ENCODE data around the gene MTX1.
A peak's percentile ranks its signal among the peaks of the same experiment; 100 is the strongest.

The MTX1 gene

DNA sequence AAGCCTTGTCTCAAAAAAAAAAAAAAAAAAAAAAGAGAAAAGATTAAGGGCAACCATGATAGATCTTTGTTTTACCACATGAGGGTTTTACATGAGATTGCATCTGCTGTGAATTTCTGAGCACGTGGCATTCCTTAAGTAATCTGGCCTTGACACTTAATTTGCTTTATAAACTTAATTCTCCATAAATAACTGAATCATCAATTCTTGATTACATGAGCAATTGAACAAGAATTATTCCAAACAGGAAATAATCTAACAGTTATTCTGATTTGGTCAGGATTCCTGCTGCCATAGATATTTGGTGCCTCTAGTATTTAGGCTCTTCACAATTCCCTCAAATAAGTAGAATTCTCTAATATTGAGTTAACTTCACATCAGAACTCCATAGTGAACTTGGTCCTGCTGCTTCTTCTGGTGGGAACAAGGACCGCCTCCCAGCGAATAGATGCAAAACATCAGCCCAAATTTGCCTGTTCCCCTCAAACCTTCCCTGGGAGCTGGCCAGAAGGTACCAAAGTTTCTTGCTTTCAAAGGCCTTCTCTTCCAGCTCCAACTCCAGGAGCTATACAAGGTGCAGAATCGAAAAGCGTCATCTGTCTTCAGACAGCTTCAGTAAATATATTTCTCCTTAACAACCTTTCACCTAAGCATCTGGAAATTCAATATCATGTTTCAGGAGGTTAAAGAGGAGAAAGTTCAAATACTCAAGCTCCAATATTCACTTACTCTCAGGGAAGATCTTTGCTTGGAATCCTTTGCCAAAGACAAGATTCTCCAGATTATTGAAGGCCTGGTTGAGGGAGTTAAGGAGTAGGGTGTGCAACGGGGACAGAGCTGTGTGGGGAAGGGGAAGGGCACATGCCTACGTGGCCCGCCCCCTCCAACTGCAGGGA is 36.4 kb upstream of the MTX1 start:
- no peaks in the 10 kb centered on the region for H3K27me3 ChIP-seq (ENCODE audit: insufficient read depth, poor library complexity, severe bottlenecking)
- H3K9me3 ChIP-seq (ENCODE audit: severe bottlenecking) = no peaks in the 10 kb centered on the region
- no peaks in the 10 kb centered on the region for H3K4me1 ChIP-seq (ENCODE audit: insufficient read depth, poor library complexity, severe bottlenecking)
- peak overlapping the region; percentile 69 for H3K4me3 ChIP-seq (ENCODE audit: severe bottlenecking)
- peak overlapping the region; percentile 61 for H3K27ac ChIP-seq (ENCODE audit: poor library complexity, severe bottlenecking)
- peaks cover 26% of the 10 kb centered on the region for H3K36me3 ChIP-seq (ENCODE audit: low read depth)
- TF ChIP-seq, protein P1, sequence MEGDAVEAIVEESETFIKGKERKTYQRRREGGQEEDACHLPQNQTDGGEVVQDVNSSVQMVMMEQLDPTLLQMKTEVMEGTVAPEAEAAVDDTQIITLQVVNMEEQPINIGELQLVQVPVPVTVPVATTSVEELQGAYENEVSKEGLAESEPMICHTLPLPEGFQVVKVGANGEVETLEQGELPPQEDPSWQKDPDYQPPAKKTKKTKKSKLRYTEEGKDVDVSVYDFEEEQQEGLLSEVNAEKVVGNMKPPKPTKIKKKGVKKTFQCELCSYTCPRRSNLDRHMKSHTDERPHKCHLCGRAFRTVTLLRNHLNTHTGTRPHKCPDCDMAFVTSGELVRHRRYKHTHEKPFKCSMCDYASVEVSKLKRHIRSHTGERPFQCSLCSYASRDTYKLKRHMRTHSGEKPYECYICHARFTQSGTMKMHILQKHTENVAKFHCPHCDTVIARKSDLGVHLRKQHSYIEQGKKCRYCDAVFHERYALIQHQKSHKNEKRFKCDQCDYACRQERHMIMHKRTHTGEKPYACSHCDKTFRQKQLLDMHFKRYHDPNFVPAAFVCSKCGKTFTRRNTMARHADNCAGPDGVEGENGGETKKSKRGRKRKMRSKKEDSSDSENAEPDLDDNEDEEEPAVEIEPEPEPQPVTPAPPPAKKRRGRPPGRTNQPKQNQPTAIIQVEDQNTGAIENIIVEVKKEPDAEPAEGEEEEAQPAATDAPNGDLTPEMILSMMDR (IDR thresholded peaks at IDR 0.05; ENCODE audit: poor library complexity, severe bottlenecking) = no peak
- DNase-seq (ENCODE audit: low spot score) = no peak
- no peak for ATAC-seq (ENCODE audit: low read depth)

DNA sequence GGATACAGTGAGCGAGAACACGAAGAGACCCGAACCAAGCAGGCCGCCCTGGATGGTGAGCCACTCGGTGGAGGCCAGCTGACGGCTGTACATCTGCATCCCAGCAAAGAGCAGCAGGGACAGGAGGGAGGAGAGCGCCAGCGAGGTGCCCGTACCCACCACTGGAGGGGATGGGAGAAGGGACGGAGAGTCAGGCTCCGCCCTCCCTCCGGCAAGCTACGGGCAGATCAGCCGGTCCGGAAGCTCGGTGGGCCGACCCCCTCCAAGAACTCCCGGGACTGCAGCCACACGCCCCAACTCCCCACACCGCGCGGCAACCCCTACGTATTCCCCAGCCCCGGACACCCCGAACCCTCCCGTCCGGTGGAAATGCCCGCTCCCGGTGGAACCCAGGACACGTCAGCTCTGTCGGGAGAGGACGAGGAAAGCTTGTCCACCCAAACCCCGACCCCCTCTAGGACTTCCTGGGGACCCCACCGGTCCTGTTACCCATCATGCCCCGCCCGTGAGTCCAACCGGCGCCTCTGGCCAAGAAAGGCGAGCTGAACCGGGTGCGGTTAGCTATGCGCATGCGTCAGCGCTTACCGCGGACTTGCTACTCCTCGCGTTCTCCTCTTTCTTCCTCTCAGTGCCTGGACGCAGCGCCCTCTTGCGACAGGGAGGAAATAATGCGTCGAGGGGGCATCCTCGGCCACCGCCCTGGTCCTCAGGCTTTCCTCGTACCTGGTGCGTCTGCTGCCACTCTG is 35.6 kb upstream of the MTX1 start, which contains the start of gene KRTCAP2:
TSS of gene KRTCAP2 (minus strand) at position 573 of the 746 bp plus-strand sequence. CDS start at position 493, 80 bp downstream.
- ATAC-seq (ENCODE audit: low read depth) (peak; percentile 68), DNase-seq (ENCODE audit: low spot score) (peak; percentile 94)
- Histone ChIP-seq H3K4me1 (ENCODE audit: insufficient read depth, poor library complexity, severe bottlenecking) (no peaks in the 10 kb centered on the region), H3K4me3 (ENCODE audit: severe bottlenecking) (peak within 1 kb of the TSS; percentile 69), H3K9me3 (ENCODE audit: severe bottlenecking) (no peaks in the 10 kb centered on the region), H3K36me3 (ENCODE audit: low read depth) (peaks cover 32% of the 10 kb centered on the region), H3K27me3 (ENCODE audit: insufficient read depth, poor library complexity, severe bottlenecking) (no peaks in the 10 kb centered on the region), H3K27ac (ENCODE audit: poor library complexity, severe bottlenecking) (peak within 1 kb of the TSS; percentile 61)
- TF ChIP-seq, protein P1 (IDR thresholded peaks at IDR 0.05; ENCODE audit: poor library complexity, severe bottlenecking) = peak; percentile 97

DNA sequence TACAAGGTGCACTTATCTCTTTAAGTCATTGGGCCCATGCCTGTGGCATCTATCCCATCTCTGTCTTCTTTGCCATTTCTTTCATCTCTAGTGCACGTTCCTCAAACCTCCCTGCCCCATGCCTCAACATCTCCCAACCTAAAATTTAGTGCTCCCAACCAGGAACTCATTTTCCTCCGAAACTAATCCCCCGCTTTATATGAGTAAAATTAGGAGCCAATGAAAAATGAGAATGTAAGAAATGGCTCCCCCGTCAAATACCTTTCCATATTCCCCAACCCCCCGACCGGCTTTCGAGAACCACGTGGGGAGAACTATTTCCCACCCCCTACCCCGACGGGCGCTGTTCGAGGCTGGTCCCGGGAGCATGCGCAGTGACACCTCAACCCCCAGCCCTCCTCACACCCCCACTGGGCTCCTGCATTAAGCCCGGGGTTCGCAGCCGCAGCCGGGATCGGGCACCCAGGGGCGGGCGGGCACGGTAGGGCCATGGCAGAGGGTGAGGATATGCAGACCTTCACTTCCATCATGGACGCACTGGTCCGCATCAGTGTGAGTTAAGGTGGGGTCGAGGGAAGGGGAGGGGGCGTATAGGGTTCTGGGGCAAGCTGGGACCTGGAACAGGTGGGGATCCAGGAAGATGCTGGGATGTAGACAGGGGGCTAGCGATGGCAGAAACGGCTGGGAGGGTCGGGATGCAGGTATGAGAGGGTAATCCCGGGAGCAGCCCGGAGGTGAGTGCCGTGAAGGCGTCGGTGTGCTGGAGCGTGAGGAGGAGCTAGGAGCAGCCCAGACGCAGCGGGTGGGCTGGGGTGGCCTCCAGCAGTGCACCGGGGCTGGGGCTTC is 34.8 kb upstream of the MTX1 start, which contains the start of gene TRIM46:
TSS of gene TRIM46 (plus strand) at position 372 of the 846 bp plus-strand sequence. CDS start at position 490, 118 bp downstream.
- no peaks in the 10 kb centered on the region for H3K4me1 ChIP-seq (ENCODE audit: insufficient read depth, poor library complexity, severe bottlenecking)
- no peaks in the 10 kb centered on the region for H3K27me3 ChIP-seq (ENCODE audit: insufficient read depth, poor library complexity, severe bottlenecking)
- TF ChIP-seq, protein P1 (IDR thresholded peaks at IDR 0.05; ENCODE audit: poor library complexity, severe bottlenecking) = peak; percentile 81
- peak; percentile 22; the same call in 2 of the 3 replicates for ATAC-seq (ENCODE audit: low read depth)
- H3K9me3 ChIP-seq (ENCODE audit: severe bottlenecking) = no peaks in the 10 kb centered on the region
- peaks cover 32% of the 10 kb centered on the region for H3K36me3 ChIP-seq (ENCODE audit: low read depth)
- peak within 1 kb of the TSS; percentile 69 for H3K4me3 ChIP-seq (ENCODE audit: severe bottlenecking)
- H3K27ac ChIP-seq (ENCODE audit: poor library complexity, severe bottlenecking) = peak within 1 kb of the TSS; percentile 61
- DNase-seq (ENCODE audit: low spot score) = peak; percentile 71

DNA sequence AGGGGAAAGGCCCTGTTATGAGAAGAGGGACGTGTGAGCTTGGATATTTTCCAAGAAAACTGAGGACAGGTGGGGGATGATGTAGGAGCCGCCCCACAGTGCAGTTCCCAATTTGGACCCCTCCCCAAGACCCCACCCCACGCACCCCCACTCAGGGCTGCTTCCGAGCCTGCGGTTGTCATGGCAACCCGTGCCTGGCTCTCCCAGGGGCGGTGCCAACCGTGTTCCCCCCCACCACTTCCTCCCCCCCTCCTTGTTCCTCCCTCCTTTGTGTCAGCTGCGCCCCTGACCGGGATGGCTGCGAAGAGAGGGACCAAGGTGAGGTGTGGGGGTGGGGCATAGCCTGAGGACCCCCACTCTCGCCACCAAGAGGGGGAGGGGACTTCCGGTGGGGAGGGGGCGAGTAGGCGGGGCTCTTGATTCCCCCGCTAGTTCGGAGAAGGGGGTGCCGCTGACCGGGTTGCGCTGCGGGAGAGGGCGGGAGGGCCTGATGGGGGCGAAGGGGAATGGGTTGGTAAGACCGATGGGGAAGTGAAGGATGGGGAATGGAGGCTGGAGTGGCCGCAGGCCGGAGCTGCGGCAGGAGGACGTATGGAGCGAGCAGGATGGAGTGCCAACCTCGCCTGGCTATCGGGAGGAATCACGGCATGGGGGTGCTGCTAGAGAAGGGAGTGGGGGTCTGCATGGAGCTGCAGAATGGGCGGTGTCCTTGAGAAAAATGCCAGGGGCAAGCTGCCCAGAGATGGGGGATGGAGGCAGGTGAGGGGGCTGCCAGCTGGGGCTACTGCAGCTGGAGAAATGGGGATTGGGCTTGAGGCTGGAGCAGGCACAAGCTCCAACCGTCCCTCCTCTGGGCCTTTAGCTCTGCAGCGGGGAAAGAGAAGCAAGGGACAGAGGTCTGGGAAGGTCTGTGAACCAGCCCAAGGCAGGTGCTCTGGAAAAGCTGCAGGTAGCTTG is 33.9 kb upstream of the MTX1 start:
- ATAC-seq (ENCODE audit: low read depth) (no peak), DNase-seq (ENCODE audit: low spot score) (no peak)
- TF ChIP-seq, protein P1 (IDR thresholded peaks at IDR 0.05; ENCODE audit: poor library complexity, severe bottlenecking) = no peak
- Histone ChIP-seq H3K9me3 (ENCODE audit: severe bottlenecking) (no peaks in the 10 kb centered on the region), H3K27ac (ENCODE audit: poor library complexity, severe bottlenecking) (peak overlapping the region; percentile 61), H3K4me3 (ENCODE audit: severe bottlenecking) (peak overlapping the region; percentile 69), H3K36me3 (ENCODE audit: low read depth) (peaks cover 34% of the 10 kb centered on the region), H3K27me3 (ENCODE audit: insufficient read depth, poor library complexity, severe bottlenecking) (no peaks in the 10 kb centered on the region), H3K4me1 (ENCODE audit: insufficient read depth, poor library complexity, severe bottlenecking) (no peaks in the 10 kb centered on the region)
